ENCODE measurements around the gene NLGN4X.

The NLGN4X gene

DNA sequence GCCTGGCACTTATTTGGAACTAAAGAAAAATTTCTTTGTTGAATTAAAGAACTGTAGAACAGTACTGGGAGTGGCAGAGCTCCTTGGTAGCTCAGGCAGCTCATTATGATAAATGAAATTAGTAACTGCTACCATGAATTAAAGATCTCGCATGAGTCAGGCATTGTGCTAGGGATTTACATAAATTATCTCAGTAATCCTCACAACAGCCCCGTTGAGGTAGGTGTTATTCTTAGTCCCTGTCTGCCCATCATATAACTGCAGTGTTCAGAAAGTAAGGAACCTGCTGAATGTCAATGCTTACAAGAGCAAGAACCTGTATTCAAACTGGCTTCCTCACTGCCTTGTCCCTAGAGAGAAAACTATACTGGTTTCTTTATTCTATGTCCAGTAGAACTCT, 108.3 kb downstream of the NLGN4X start:
- Histone ChIP-seq H3K9me3 (ENCODE audit: severe bottlenecking) (no peaks in the 10 kb centered on the region), H3K27ac (no peak overlapping the region), H3K36me3 (no peaks in the 10 kb centered on the region), H3K4me3 (ENCODE audit: low read depth, low read length) (no peak overlapping the region), H3K27me3 (ENCODE audit: insufficient read depth, low read depth, severe bottlenecking) (peaks cover 17% of the 10 kb centered on the region)
- DNase-seq = no peak
- TF ChIP-seq, protein P1, sequence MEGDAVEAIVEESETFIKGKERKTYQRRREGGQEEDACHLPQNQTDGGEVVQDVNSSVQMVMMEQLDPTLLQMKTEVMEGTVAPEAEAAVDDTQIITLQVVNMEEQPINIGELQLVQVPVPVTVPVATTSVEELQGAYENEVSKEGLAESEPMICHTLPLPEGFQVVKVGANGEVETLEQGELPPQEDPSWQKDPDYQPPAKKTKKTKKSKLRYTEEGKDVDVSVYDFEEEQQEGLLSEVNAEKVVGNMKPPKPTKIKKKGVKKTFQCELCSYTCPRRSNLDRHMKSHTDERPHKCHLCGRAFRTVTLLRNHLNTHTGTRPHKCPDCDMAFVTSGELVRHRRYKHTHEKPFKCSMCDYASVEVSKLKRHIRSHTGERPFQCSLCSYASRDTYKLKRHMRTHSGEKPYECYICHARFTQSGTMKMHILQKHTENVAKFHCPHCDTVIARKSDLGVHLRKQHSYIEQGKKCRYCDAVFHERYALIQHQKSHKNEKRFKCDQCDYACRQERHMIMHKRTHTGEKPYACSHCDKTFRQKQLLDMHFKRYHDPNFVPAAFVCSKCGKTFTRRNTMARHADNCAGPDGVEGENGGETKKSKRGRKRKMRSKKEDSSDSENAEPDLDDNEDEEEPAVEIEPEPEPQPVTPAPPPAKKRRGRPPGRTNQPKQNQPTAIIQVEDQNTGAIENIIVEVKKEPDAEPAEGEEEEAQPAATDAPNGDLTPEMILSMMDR (IDR thresholded peaks at IDR 0.05; ENCODE audit: low read depth, low read length) = no peak

DNA sequence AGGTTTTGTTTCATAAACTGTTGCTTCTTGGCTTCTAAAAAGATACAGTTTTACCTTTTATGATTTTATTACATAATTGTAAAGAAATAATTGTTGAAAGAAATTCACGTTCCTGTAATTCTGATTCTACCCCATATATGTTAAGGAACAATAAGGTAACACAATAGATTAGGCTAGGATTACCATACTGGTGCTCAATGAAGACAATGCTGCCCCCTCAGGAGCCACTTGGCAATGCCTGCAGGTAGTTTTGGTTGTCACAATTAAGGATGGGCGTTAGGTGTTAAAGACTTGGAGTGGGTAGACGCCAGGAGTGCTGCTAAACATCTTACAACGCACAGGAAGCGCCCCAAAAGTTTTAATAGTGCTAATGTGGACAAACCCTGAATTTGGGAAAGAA, 133.2 kb downstream of the NLGN4X start:
- Histone ChIP-seq H3K4me3 (ENCODE audit: low read depth, low read length) (no peak overlapping the region), H3K9me3 (ENCODE audit: severe bottlenecking) (no peaks in the 10 kb centered on the region), H3K36me3 (no peaks in the 10 kb centered on the region), H3K27ac (no peak overlapping the region), H3K27me3 (ENCODE audit: insufficient read depth, low read depth, severe bottlenecking) (peaks cover 35% of the 10 kb centered on the region)
- TF ChIP-seq, protein P1 (IDR thresholded peaks at IDR 0.05; ENCODE audit: low read depth, low read length) = peak; percentile 54
- peak; percentile 22 for DNase-seq

DNA sequence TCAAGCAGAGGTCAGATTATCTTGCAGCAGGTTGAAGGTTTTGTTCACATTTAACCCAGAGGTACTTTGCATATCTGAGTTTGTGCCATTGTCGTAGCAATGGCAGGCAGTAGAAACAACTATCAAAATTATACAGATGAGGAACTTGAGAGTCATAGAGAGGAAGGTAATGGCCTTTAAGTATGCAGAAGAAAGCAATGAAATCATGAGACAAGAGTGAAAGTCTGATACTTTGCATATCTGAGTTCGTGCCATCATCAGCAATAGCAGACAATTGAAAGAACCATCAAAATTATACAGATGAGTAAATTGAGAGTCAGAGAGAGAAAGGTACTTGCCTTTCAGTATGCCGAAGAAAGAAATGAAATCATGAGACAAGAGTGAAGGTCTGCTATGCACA, 154.1 kb downstream of the NLGN4X start:
- H3K9me3 ChIP-seq (ENCODE audit: severe bottlenecking) = no peaks in the 10 kb centered on the region
- H3K36me3 ChIP-seq = no peaks in the 10 kb centered on the region
- H3K4me3 ChIP-seq (ENCODE audit: low read depth, low read length) = no peak overlapping the region
- TF ChIP-seq, protein P1 (IDR thresholded peaks at IDR 0.05; ENCODE audit: low read depth, low read length) = no peak
- peaks cover 32% of the 10 kb centered on the region for H3K27me3 ChIP-seq (ENCODE audit: insufficient read depth, low read depth, severe bottlenecking)
- no peak overlapping the region for H3K27ac ChIP-seq
- no peak for DNase-seq

DNA sequence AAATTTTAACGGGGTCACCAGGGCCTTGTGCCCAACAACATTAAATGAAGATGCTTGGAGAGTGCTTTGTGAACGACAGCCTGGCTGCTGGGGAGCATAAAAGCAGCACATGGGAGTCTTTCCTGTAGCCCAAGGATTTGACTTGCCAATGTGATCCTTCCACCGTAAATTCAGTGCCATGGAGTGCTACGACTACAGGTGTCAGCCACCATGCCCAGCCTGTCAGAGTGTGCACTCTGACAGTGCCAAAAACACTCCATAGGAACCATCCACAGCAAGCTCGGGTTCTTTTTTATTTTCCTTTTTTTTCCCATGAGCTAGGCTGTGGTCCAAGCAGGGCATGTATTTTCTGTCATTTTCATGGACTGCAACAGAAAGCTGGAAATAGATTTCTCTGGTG, 156.9 kb downstream of the NLGN4X start:
- TF ChIP-seq, protein P1 (IDR thresholded peaks at IDR 0.05; ENCODE audit: low read depth, low read length) = no peak
- DNase-seq = no peak

DNA sequence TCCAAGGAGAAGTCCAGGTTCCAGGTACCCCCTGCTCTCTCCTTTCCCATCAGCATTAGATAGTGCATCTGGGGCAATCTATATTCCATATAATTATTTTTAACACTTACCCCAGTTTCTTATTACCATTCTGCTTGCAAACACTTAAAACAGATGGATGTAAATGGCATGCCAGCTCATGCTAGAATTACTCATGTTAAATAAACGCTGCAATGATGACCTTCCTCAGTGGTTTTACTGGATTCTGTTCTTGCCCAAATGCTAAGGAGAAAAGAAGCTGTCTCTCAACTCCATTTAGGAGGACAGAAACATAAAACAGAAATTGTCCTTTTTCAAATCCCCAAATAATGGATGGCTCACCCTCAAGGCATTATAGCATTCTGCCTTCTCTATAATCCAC, 161.1 kb downstream of the NLGN4X start:
- no peak for DNase-seq
- no peak overlapping the region for H3K27ac ChIP-seq
- H3K36me3 ChIP-seq = no peaks in the 10 kb centered on the region
- no peaks in the 10 kb centered on the region for H3K9me3 ChIP-seq (ENCODE audit: severe bottlenecking)
- peaks cover 56% of the 10 kb centered on the region for H3K27me3 ChIP-seq (ENCODE audit: insufficient read depth, low read depth, severe bottlenecking)
- no peak overlapping the region for H3K4me3 ChIP-seq (ENCODE audit: low read depth, low read length)
- TF ChIP-seq, protein P1 (IDR thresholded peaks at IDR 0.05; ENCODE audit: low read depth, low read length) = no peak

More for the DNA sequence above, 156.9 kb downstream of the NLGN4X start:
- Histone ChIP-seq H3K4me3 (ENCODE audit: low read depth, low read length) (no peak overlapping the region), H3K36me3 (no peaks in the 10 kb centered on the region), H3K27me3 (ENCODE audit: insufficient read depth, low read depth, severe bottlenecking) (peaks cover 42% of the 10 kb centered on the region), H3K27ac (no peak overlapping the region), H3K9me3 (ENCODE audit: severe bottlenecking) (no peaks in the 10 kb centered on the region)

DNA sequence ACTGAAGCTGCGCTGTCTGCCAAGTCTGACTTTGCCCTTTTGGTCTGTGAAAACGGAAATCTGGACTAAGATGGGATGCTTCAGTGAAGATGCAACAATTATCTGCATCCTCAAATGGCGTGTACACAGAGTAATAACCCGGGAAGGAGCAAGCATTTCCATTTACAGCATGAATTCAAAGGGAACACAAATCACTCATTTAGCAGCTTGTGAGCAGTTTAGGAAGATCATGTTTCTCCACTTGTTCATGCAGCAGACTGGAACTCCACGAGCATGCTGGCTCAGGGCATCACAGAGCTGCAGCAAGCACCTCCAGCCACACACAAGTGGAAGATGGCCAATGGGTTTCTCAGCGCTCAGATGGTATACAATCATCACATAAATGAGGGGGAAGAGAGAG, 175.5 kb downstream of the NLGN4X start:
- H3K27ac ChIP-seq = no peak overlapping the region
- no peaks in the 10 kb centered on the region for H3K9me3 ChIP-seq (ENCODE audit: severe bottlenecking)
- H3K36me3 ChIP-seq = no peaks in the 10 kb centered on the region
- H3K4me3 ChIP-seq (ENCODE audit: low read depth, low read length) = no peak overlapping the region
- TF ChIP-seq, protein P1 (IDR thresholded peaks at IDR 0.05; ENCODE audit: low read depth, low read length) = no peak
- no peak for DNase-seq
- H3K27me3 ChIP-seq (ENCODE audit: insufficient read depth, low read depth, severe bottlenecking) = peaks cover 41% of the 10 kb centered on the region

Measured in WERI-Rb-1 (cell line).